ENCODE results near the gene CYGB.

GRCh38 chr17:76549215-76549518 is 11.7 kb upstream of the CYGB start:
- no peak for TF ChIP-seq POLR2A (IDR thresholded peaks at IDR 0.05)
- no peak for TF ChIP-seq CTCF (IDR thresholded peaks at IDR 0.05)
